H54 (cell line): ENCODE results near the gene NLGN1.

Experiments used
- DNase-seq: peaks from one replicate; pipeline ENCODE4 v3.0.0; 2011; ENCODE audit warnings: low spot score, mixed read lengths; ENCODE audit not compliant: insufficient read length
- FAIRE-seq: peaks from 3 replicates; lab custom pipeline; 2011; peaks lifted over from hg19 to GRCh38; lab: Jason Lieb, UNC
- POLR2A ChIP-seq: IDR thresholded peaks from 2 replicates; pipeline ENCODE4 v1.6.1; 2011; ENCODE audit warnings: low read depth, mild to moderate bottlenecking, low read length

The NLGN1 gene

DNA sequence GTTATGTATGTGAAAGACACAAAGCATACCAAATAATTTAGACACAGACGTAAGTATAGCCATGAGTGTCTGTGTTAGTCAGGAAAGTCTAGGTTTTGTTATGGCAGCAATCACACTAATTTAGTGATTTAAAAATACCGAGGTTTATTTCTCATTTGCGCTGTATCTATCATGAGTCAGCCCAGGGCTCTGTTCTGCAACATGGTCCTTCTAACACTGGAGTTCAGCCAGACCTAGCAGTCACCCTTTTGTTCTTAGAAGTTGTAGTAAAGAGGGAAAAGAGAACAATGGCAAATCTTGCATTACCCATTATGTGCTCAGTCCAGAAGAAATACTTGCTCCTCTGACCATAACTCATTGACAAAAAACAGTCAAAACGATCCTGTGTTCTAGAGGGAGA, 311.5 kb downstream of the NLGN1 start:
- TF ChIP-seq POLR2A: no peak
- no peak for DNase-seq
- FAIRE-seq: peak; percentile 50

DNA sequence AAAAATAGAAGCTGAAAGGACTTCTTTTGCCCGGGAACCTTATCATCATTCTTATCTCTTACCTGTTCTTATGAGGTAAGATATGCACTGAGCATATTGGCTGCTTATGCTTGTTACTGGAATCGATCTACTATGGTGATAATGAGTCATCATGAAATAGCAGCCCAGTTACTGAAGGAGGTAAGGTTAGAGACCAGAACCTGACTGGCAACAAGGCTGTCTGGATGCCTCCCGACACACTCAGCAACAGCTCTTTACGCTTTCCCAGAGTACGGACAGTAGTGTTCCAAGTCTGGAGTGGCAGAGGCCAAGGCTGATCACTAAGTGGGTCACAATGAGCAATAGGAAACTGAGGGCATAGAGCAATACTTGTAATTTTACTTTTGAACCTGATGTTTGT, 314.1 kb downstream of the NLGN1 start:
- FAIRE-seq (peak; percentile 91), DNase-seq (no peak)
- TF ChIP-seq POLR2A: no peak

DNA sequence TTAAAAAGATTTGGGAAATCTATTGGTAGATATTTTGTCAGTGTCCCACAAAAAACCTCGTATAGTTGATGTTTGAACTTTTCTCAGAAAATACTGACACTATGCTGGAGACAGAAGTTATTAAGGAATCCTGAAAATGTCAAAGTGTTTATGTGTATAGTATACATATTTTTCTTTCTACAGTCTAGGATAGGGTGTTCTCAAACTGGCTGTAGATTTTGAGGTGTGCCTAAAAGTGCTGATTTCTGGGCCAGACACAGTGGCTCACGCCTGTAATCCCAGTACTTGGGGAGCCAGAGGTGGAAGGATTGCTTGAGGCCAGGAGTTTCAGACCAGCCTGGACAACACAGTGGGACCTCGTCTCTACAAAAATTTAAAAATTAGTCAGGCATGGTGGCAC, 322.0 kb downstream of the NLGN1 start:
- TF ChIP-seq POLR2A: no peak
- no peak for FAIRE-seq
- no peak for DNase-seq

DNA sequence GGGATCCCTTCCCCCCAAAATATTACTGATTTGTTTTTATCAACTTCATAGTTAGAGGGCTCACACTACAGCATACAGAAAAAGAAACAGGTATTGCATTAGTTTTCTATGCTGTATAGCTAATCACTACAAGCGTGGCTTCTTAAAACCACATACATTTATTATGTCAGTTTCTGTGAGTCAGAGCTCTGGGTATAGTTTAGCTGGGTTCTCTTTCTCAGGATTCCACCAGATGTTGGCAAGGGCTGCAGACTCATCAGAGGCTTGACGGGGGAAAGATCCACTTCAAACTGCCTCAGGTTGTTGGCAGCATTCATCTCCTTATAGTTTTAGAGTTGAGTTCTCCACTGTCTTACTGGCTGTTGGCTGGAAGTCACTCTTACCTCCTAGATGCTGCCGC, 328.0 kb downstream of the NLGN1 start:
- DNase-seq: no peak
- TF ChIP-seq POLR2A: no peak
- peak; percentile 45 for FAIRE-seq

DNA sequence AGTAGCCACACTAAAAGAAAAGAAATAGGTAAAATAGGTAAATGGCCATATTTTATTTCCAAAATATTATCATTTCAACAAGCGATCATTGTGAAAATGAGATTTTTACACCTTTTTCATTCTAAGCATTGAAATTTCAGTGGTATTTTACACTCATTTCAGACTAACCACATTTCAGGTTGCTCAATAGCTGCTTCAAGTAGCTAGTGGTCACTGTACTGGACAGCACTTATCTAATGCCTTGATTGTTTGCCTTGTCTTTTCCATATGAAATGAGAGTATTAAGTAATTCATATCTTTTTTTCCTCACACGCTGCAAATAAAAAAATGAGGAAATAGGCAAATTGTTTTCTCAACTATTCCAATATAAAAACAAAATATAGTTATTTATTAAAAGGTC, 332.8 kb downstream of the NLGN1 start:
- FAIRE-seq (no peak), DNase-seq (no peak)

DNA sequence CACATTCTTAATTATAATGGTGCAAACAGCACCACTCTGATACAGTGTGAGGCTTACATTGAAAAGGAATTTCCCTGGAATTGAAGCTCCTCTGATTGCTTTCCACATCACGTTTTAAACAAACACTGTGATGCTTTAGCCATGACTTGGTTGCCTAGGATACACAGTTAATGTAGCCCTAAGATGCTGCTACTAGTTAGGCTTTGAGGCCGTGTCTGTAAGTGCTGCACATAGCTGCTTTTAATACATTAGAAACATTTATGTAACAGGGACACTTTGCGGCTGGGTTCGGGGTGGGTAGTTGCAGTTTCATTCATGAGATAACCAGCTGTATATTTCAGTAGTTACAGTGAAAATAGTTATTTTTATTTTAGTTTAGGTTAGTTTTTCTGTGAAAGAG, 334.7 kb downstream of the NLGN1 start:
- DNase-seq: no peak
- FAIRE-seq: no peak
- TF ChIP-seq POLR2A: no peak

More for the DNA sequence above, 332.8 kb downstream of the NLGN1 start:
- no peak for TF ChIP-seq POLR2A

DNA sequence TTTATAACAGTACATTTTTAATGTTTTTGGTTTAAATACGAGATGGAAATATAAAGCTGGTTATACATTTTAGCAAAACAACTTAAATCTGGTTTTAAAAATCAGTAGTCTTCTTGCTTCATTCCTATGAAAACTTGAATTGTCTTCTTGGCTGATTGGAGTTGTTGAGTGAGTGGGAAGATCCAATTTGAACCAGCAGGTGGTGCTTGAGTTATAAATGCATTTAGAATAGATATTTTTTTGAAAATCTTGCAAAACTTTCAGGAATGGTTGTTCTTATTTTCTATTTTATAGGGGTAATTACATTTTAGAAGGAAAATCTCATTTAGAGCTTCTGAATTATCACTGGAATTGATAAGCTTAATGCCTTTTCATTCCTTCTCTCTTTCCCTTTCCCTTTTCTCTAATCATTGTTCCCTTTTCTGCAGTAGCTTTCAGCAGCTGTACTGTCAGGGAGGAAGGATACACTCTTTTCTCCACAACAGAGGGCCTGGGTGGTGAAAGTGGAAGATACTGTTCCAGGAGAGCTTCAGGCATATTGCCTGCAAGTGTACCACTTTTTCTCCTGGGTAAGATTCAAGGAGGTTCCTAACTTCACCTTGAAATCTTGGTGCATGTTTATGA, 335.6 kb downstream of the NLGN1 start:
- peak; percentile 30 for FAIRE-seq
- DNase-seq: no peak
- no peak for TF ChIP-seq POLR2A

DNA sequence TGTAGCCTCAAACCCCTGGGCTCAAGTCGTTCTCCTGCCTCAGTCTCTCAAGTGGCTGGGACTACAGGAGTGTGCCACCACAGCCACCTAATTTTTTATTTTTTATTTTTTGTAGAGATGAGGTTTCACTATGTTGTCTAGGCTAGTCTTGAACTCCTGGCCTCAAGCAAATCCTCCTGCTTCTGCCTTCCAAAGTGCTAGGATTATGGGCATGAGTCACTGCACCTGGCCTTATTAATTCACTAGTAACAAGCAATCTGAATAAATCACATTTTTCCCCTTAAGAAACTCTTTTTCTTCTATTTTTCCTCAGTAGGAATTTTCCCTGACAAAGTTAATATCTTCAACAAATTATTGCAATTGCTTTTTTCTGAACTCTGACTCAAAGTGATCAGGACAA, 336.9 kb downstream of the NLGN1 start:
- FAIRE-seq (no peak), DNase-seq (no peak)
- TF ChIP-seq POLR2A: no peak

DNA sequence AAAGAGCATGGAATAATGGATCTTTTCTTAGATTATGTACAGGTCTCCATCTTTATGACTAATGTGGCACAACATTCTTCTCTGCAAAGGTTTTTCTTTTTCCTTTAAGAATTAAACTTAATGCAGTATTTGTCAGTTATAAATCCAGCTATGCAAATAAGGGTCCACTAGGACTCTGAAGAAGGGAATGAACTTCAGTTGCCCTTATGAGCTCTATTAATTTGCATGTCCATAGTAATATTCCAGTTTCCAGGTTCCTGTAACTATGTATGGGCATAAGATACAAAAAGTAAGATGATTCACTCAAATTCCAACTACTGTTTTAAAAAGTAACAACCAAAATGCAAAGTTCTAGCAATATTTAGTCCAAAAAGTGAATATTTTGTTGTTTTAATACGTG, 337.4 kb downstream of the NLGN1 start:
- FAIRE-seq (no peak), DNase-seq (no peak)

DNA sequence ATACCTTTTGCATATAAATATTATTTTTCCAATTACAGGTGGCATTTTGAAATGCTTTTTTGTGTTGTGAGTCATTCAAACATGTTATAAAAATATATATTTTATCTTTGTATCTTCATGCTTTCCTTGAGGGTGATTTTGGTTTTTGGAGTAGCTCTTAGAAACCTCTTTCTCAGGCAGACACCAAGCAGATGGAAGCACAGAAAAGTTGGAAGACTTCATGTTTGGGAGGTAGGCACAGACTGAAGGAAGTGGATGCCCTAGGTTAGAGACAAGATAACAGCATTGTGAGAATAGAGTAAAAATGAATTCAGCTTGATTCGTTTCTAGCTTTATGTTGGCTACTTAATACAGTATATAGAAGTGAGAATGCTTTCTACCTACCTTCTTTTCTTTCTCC, 338.3 kb downstream of the NLGN1 start:
- FAIRE-seq (no peak), DNase-seq (no peak)
- TF ChIP-seq POLR2A: no peak

More for the DNA sequence above, 337.4 kb downstream of the NLGN1 start:
- TF ChIP-seq POLR2A: no peak

DNA sequence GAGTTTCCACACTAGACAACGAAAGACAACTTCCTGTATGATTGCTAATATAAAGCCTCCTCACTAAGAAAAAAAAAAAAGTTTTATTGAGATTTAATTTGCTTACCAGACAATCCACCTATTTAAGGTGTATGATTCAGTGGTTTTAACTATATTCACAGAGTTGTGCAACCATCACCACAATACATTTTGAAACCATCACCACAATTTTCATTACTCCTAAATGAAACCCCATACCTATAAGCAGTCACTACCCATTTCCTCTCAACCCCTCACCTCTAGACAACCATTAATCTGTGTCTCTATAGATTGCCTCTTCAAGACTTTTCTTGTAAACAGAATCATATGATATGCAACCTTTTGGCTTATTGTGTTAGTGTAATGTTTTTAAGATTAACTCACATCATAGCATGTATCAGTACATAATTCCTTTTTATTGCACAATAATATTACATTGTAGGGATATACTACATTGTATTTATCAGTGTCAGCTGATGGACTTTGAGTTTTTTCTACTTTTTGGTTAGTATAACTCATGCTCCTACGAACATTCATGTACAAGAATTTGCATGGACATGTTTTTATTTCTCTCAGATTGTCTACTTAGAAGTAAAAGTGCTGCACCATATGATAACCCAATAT, 339.7 kb downstream of the NLGN1 start:
- TF ChIP-seq POLR2A: no peak
- FAIRE-seq: no peak
- no peak for DNase-seq

DNA sequence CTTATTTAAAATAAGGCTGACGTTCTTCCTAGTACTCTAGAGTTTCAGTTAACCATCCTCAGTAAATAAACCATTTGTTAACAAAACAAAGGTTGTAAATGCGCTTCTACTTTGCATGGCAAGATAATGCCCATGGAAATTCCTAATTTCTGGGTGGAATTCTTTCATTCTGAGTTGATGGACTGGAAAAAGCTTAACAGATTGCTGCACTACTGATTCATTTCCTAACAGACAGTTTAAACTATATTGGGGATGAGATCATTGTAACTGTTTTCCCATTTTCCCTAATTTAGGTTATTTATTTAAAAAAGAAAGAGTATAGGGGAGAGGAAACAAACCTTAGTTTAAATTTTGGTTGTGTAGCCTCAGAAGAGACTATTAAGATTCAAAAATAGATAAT, 342.2 kb downstream of the NLGN1 start:
- DNase-seq (no peak), FAIRE-seq (peak; percentile 76)
- TF ChIP-seq POLR2A: no peak

DNA sequence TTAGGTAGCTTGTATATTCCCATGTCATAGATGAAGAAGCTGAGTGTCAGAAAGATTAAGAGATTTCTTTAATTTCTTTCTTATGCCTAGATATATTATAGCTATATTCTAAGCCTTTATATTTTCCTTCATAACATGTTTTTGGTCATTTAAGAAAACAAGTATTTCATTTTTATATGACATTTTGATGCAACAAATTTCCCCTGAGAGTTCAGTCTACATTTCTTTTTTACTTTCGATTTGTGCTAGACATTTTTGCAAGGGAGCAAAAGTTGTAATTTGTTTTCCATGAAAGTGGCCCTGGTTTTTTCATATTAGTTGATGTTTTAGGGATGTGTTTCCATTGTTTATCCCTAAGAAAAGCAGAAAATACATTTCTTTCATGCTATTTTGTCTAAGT, 344.9 kb downstream of the NLGN1 start:
- FAIRE-seq (no peak), DNase-seq (no peak)
- TF ChIP-seq POLR2A: no peak

DNA sequence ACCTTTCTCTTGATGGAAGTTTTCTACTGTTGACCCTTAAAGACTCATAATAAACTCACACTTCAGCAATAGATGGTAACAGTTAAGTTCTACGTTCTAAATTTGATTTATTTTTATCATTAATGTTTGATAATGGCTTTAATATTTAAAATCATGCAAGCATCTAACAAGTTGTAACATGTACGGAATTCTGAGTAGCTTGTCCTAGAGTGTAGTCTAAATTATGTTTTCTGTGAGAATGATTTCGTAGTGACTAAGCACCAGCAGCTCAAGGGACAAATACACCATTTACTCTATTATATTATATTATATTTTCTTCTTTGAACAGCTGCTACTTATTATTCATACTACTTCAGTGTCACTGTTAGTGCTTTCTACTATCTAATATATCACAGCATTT, 345.6 kb downstream of the NLGN1 start:
- peak; percentile 41 for FAIRE-seq
- no peak for DNase-seq

DNA sequence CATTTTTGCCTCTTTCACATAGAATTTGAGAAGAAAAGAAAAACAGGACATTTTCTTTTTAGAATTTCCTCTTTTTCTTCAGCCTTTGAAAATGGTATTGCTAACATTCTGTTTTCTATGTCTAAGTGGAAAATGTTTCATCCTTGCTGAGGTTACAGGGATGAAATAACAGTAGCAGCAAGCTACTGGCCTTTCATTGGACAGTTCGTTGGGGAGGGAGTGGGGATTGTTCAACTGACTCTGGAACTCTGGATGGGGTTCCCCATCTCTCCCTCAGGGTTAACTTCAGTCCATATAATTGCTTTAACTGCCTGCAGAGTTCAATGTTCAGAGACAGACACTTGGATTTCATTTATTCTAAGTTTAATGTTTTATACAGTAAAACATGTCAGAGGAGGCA, 346.0 kb downstream of the NLGN1 start:
- TF ChIP-seq POLR2A: no peak
- FAIRE-seq (peak; percentile 91), DNase-seq (no peak)

More for the DNA sequence above, 345.6 kb downstream of the NLGN1 start:
- no peak for TF ChIP-seq POLR2A

DNA sequence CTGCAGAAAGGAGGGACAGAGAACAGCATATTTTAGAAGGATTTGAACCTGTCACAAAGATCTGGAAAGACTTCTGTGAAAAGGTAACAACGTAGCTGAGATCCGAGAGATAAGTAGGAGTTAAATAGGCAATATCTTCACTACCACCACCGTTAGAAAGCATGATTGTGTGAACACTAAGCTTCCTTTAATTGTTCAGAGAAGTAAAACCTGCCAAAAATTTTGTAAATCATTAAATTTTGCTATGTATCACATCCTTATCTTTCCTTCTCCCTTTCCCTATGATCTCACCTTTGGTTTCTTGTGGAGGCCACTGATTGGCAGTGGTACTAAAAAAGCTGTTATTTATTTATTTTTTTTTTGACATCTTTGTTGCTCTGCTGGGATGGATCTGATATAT, 346.9 kb downstream of the NLGN1 start:
- FAIRE-seq (no peak), DNase-seq (no peak)
- TF ChIP-seq POLR2A: no peak
